HEK293 (cell line): ENCODE data around the gene CUEDC1.

Source experiments
- CTCF ChIA-PET: fragments of 350-600 bp; formaldehyde crosslinking; extraction: SDS; loops from one replicate; lab custom pipeline; 2021; ENCODE audit warnings: antibody characterized with exemption; lab: Yijun Ruan, JAX
- POLR2A ChIA-PET: fragments of 300-600 bp; formaldehyde crosslinking; extraction: SDS; loops from one replicate; lab custom pipeline; 2020; ENCODE audit warnings: antibody characterized with exemption, inconsistent platforms; lab: Yijun Ruan, JAX
- H3K27ac ChIP-seq: fragments of 200-500 bp; sonication (Bioruptor generic); 2 replicates; pipeline ENCODE4 v1.5.1; 2014; ENCODE audit warnings: low read depth, low read length, control low read depth, inconsistent platforms; ENCODE audit errors: extremely low read depth
- H3K36me3 ChIP-seq, 2 experiments: fragments of 200-500 bp in 1 of 2; sonication (Bioruptor generic) in 1 of 2; 1 replicate in 1 of 2; 2 replicates in 1 of 2; pipeline ENCODE4 v1.5.1; 2014 to 2017; ENCODE audit warnings: inconsistent platforms in 2 of 2, low read length in 2 of 2; ENCODE audit not compliant: control insufficient read depth in 2 of 2, insufficient read depth in 1 of 2
- H3K4me1 ChIP-seq: fragments of 200-500 bp; sonication (Bioruptor generic); 2 replicates; pipeline ENCODE4 v1.5.1; 2014; ENCODE audit warnings: mild to moderate bottlenecking, low read length, inconsistent platforms; ENCODE audit not compliant: control insufficient read depth, insufficient read depth
- H3K4me3 ChIP-seq: 2 replicates; pipeline ENCODE4 v1.5.1; 2011; ENCODE audit warnings: low read depth, mild to moderate bottlenecking, control low read depth, low read length, moderate library complexity
- H3K9me3 ChIP-seq: fragments of 200-500 bp; sonication (Bioruptor generic); 2 replicates; pipeline ENCODE4 v1.5.1; 2014; ENCODE audit warnings: low read depth, low read length, inconsistent platforms; ENCODE audit not compliant: control insufficient read depth, insufficient read depth
- HOXC10 ChIP-seq: sonication (generic); formaldehyde crosslinking; IDR thresholded peaks from 2 replicates; pipeline ENCODE4 v1.8.1; 2023; ENCODE audit warnings: mild to moderate bottlenecking, missing genetic modification reagents
- KLF9 ChIP-seq: fragments of 450-650 bp; formaldehyde crosslinking; IDR thresholded peaks from 2 replicates; pipeline ENCODE4 v1.5.1; 2016; ENCODE audit warnings: missing biosample characterization, missing genetic modification characterization, low read depth
- PRDM2 ChIP-seq: fragments of 450-650 bp; formaldehyde crosslinking; IDR thresholded peaks from 2 replicates; pipeline ENCODE4 v1.5.1; 2016; ENCODE audit warnings: missing biosample characterization, missing genetic modification characterization, borderline replicate concordance
- RBAK ChIP-seq: fragments of 450-650 bp; formaldehyde crosslinking; IDR thresholded peaks from 2 replicates; pipeline ENCODE4 v1.5.1; 2016; ENCODE audit warnings: missing biosample characterization, missing genetic modification characterization
- REST ChIP-seq: fragments of 450-650 bp; formaldehyde crosslinking; IDR thresholded peaks from 2 replicates; pipeline ENCODE4 v1.5.1; 2016; ENCODE audit warnings: missing biosample characterization, missing genetic modification characterization
- ZBTB20 ChIP-seq: fragments of 450-650 bp; formaldehyde crosslinking; IDR thresholded peaks from 2 replicates; pipeline ENCODE4 v1.5.1; 2016; ENCODE audit warnings: missing biosample characterization, missing genetic modification characterization
- ZBTB48 ChIP-seq: fragments of 450-650 bp; formaldehyde crosslinking; IDR thresholded peaks from 2 replicates; pipeline ENCODE4 v1.5.1; 2016; ENCODE audit warnings: missing biosample characterization, missing genetic modification characterization
- ZBTB49 ChIP-seq: fragments of 450-650 bp; formaldehyde crosslinking; IDR thresholded peaks from 2 replicates; pipeline ENCODE4 v1.5.1; 2016; ENCODE audit warnings: missing biosample characterization, missing genetic modification characterization, low read depth
- ZFP41 ChIP-seq: fragments of 450-650 bp; formaldehyde crosslinking; IDR thresholded peaks from 2 replicates; pipeline ENCODE4 v1.5.1; 2016; ENCODE audit warnings: missing biosample characterization, missing genetic modification characterization, borderline replicate concordance
- ZNF138 ChIP-seq: fragments of 450-650 bp; formaldehyde crosslinking; IDR thresholded peaks from 2 replicates; pipeline ENCODE4 v1.5.1; 2016; ENCODE audit warnings: missing biosample characterization, missing genetic modification characterization, borderline replicate concordance
- ZNF169 ChIP-seq: fragments of 450-650 bp; formaldehyde crosslinking; IDR thresholded peaks from 2 replicates; pipeline ENCODE4 v1.5.1; 2016; ENCODE audit warnings: missing biosample characterization, missing genetic modification characterization
- ZNF23 ChIP-seq: fragments of 450-650 bp; formaldehyde crosslinking; IDR thresholded peaks from 2 replicates; pipeline ENCODE4 v1.5.1; 2016; ENCODE audit warnings: missing biosample characterization, missing genetic modification characterization, borderline replicate concordance
- ZNF280C ChIP-seq: fragments of 450-650 bp; formaldehyde crosslinking; IDR thresholded peaks from 2 replicates; pipeline ENCODE4 v1.5.1; 2016; ENCODE audit warnings: missing biosample characterization, missing genetic modification characterization
- ZNF398 ChIP-seq: fragments of 450-650 bp; formaldehyde crosslinking; IDR thresholded peaks from 2 replicates; pipeline ENCODE4 v1.5.1; 2017; ENCODE audit warnings: missing biosample characterization, missing genetic modification characterization
- ZNF843 ChIP-seq: fragments of 450-650 bp; formaldehyde crosslinking; IDR thresholded peaks from 2 replicates; pipeline ENCODE4 v1.5.1; 2016; ENCODE audit warnings: missing biosample characterization, missing genetic modification characterization

CUEDC1 gene

GRCh38 chr17:57970710-57971109, 15.5 kb upstream of the CUEDC1 start:
- Histone ChIP-seq H3K36me3 (peaks cover 21 to 39% of the 10 kb centered on the region in 2 experiments), H3K4me3 (no peak overlapping the region), H3K27ac (no peak overlapping the region), H3K4me1 (no peaks in the 10 kb centered on the region; the same call in 1 of the 2 replicates), H3K9me3 (no peaks in the 10 kb centered on the region)
- POLR2A ChIA-PET = interaction anchor here (0.8 to 1.8 kb wide), 3 partner anchors 10 to 16 kb away, joined by 3 to 4 read pairs (median 4); no protein-coding TSS in a partner anchor
- TF ChIP-seq KLF9 (tag by site-specific recombination) = no peak
- TF ChIP-seq ZFP41 (tag by site-specific recombination) = no peak
- no peak for TF ChIP-seq ZNF169
- TF ChIP-seq ZBTB48 (tag by site-specific recombination) = no peak
- no peak for TF ChIP-seq ZNF138 (tag by site-specific recombination)
- TF ChIP-seq ZBTB20 (tag by site-specific recombination) = no peak
- no peak for TF ChIP-seq HOXC10 (CRISPR knock-in tag)
- TF ChIP-seq PRDM2 (tag by site-specific recombination) = no peak
- no peak for TF ChIP-seq RBAK (tag by site-specific recombination)
- no peak for TF ChIP-seq ZNF280C
- no peak for TF ChIP-seq ZNF843 (tag by site-specific recombination)
- TF ChIP-seq ZNF23 (tag by site-specific recombination) = no peak
- no peak for TF ChIP-seq ZBTB49
- no peak for TF ChIP-seq REST
- TF ChIP-seq ZNF398 (tag by site-specific recombination) = no peak
- CTCF ChIA-PET = interaction anchor here (0.8 to 2.0 kb wide), 4 partner anchors 10 to 73 kb away, joined by 4 to 7 read pairs (median 5); no protein-coding TSS in a partner anchor
